Upper lobe of left lung (tissue), 6 donors: ENCODE measurements around the gene PSMD1. TPM values are rescaled to one million over a fixed set of nuclear protein-coding genes. Genes with fewer than 3 reads are reported as not detected.

Source experiments
- ATAC-seq, 2 donors: fragments of 200-7000 bp; cut with Tn5 transposase; one replicate each; pipeline ENCODE4 v1.9.1; 2022; ENCODE audit warnings: mild to moderate bottlenecking in 2 of 2, moderate library complexity in 2 of 2; ENCODE audit not compliant: low FRiP score in 2 of 2
- DNase-seq, 2 donors: peaks; one replicate each; pipeline ENCODE4 v3.0.0-alpha.2; 2019 to 2020
- H3K27ac ChIP-seq, 4 donors: fragments of 200-600 bp; sonication (generic); one replicate each; pipeline ENCODE4 v1.5.1; 2016 to 2019
- H3K27me3 ChIP-seq, 4 donors: fragments of 200-600 bp; sonication (generic); one replicate each; pipeline ENCODE4 v1.5.1; 2017 to 2019
- H3K36me3 ChIP-seq, 4 donors: fragments of 200-600 bp; sonication (generic); one replicate each; pipeline ENCODE4 v1.5.1; 2016 to 2019
- H3K4me1 ChIP-seq, 4 donors: fragments of 200-600 bp; sonication (generic); one replicate each; pipeline ENCODE4 v1.5.1; 2018 to 2019
- H3K4me3 ChIP-seq, 4 donors: fragments of 200-600 bp; sonication (generic); one replicate each; pipeline ENCODE4 v1.5.1; 2017 to 2019; ENCODE audit warnings: mild to moderate bottlenecking in 2 of 4, moderate library complexity in 1 of 4
- H3K9me3 ChIP-seq, 4 donors: fragments of 200-600 bp; sonication (generic); one replicate each; pipeline ENCODE4 v1.5.1; 2018 to 2019
- EP300 ChIP-seq, 4 donors: sonication (generic); formaldehyde crosslinking; IDR thresholded peaks; one replicate each; pipeline ENCODE4 v1.5.1; 2017; ENCODE audit warnings: antibody characterized with exemption in 4 of 4, control low read depth in 2 of 4
- POLR2A ChIP-seq, 4 donors: fragments of 450-650 bp; IDR thresholded peaks; one replicate each; pipeline ENCODE4 v1.5.1; 2016 to 2017; ENCODE audit warnings: antibody characterized with exemption in 4 of 4, mild to moderate bottlenecking in 2 of 4
- POLR2AphosphoS5 ChIP-seq, 2 donors: sonication (generic); formaldehyde crosslinking; IDR thresholded peaks; one replicate each; pipeline ENCODE4 v1.5.1; 2017; ENCODE audit warnings: antibody characterized with exemption in 2 of 2
- WGBS, 2 donors: methylation state at CpG; one replicate each; pipeline ENCODE4 v1.1.5; 2017 to 2018; 5-methylcytosine and 5-hydroxymethylcytosine counted together
- total RNA-seq, 6 donors: library from RNA; depleted of rRNA in 4 of 6; stranded (reverse); fragments of >200 nt in 4 of 6; gene quantifications; one replicate each; pipeline versions ENCODE4 v1.1.0 to v1.2.1, GENCODE V29; 2016 to 2021
- TF ChIP-seq, protein P1 (sequence below), 6 experiments: fragments of 450-650 bp in 4 of 6; fragments of 200-600 bp in 2 of 6; sonication (generic) in 2 of 6; IDR thresholded peaks; one replicate each; pipeline ENCODE4 v1.5.1; 2016 to 2019; ENCODE audit warnings: antibody characterized with exemption in 6 of 6
- donor health status: DM: no; HTN: no; CAD: no; lungs with moderate emphysema.
- donor health status: DM: no; HTN: yes; CAD: no; lungs with severe emphysema.

Gene PSMD1
- total RNA-seq, 6 donors from 2014 or later: 24.6 to 68.1 (median 57.0) TPM

DNA sequence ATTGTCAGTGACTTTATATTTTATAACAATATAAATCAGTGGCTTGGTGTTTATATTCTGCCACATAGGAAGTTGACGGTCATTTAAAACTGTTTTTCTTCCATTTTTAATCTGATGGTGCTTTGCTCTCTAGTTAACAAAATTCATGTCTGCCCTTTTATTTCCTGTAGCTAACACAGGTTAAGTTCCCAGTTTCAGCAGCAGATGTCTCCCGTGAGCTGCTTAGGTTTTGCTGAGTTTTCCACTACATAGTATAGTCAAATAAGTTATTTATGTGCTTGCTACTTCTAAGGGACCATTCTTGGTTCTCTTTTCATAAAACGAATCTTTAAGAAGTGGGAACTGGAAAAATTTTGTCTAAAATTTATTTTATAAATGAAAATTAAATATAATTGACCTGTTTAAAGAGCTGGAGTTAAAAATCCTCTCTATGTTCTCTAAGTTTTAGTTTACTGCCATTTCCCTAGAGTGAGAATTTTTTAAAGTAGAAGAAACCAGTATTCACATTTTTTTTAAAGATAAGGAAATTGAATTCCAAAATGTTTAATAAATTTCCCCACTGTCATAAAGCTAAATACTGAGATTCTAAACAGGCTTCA lies 47.5 kb downstream of the PSMD1 start:
- H3K27ac ChIP-seq: no peak overlapping the region

DNA sequence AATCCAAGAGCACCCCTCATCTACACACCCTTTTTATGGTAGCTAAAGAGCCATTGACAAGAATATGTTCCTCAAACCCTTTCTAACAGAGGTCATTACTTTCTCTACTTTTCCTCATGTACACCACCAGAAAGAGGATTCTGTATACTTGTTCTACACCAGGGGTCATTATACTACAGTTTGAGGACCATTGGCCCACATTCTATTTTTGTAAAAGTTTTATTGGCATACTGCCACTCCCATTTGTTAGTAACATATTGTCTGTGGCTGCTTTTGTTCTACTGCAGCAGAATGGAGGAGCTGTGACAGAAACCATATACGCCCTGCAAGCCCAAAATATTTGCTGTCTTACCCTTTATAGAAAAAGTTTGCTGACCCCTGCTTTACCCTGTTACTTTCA lies 53.9 kb downstream of the PSMD1 start:
- no peak overlapping the region for H3K27ac ChIP-seq
- H3K36me3 ChIP-seq: peaks cover 0 to 27% (median 7%) of the 10 kb centered on the region in 4 donors
- ATAC-seq (no peak), DNase-seq (no peak)
- peaks cover 0 to 13% (median 0%) of the 10 kb centered on the region in 4 donors for H3K4me1 ChIP-seq
- no peaks in the 10 kb centered on the region for H3K27me3 ChIP-seq
- H3K4me3 ChIP-seq: no peak overlapping the region
- WGBS, 2 donors: 63 to 68% methylated on average over 1 of the region's 1 CpG
- no peaks in the 10 kb centered on the region for H3K9me3 ChIP-seq
- TF ChIP-seq POLR2A (IDR thresholded peaks at IDR 0.05): no peak
- TF ChIP-seq, protein P1, sequence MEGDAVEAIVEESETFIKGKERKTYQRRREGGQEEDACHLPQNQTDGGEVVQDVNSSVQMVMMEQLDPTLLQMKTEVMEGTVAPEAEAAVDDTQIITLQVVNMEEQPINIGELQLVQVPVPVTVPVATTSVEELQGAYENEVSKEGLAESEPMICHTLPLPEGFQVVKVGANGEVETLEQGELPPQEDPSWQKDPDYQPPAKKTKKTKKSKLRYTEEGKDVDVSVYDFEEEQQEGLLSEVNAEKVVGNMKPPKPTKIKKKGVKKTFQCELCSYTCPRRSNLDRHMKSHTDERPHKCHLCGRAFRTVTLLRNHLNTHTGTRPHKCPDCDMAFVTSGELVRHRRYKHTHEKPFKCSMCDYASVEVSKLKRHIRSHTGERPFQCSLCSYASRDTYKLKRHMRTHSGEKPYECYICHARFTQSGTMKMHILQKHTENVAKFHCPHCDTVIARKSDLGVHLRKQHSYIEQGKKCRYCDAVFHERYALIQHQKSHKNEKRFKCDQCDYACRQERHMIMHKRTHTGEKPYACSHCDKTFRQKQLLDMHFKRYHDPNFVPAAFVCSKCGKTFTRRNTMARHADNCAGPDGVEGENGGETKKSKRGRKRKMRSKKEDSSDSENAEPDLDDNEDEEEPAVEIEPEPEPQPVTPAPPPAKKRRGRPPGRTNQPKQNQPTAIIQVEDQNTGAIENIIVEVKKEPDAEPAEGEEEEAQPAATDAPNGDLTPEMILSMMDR (IDR thresholded peaks at IDR 0.05): peak in 2 of 6 experiments; percentile 23 to 28
- no peak for TF ChIP-seq EP300 (IDR thresholded peaks at IDR 0.05)

More for the DNA sequence above, 47.5 kb downstream of the PSMD1 start:
- DNase-seq (peak in 1 of 2 donors; percentile 25), ATAC-seq (peak in 1 of 2 donors; percentile 89)
- no peaks in the 10 kb centered on the region for H3K27me3 ChIP-seq
- TF ChIP-seq POLR2AphosphoS5 (IDR thresholded peaks at IDR 0.05) (no peak), POLR2A (IDR thresholded peaks at IDR 0.05) (no peak), EP300 (IDR thresholded peaks at IDR 0.05) (no peak)
- TF ChIP-seq, protein P1 (IDR thresholded peaks at IDR 0.05): peak in 5 of 6 experiments; percentile 69 to 77 (median 74)
- H3K36me3 ChIP-seq: peaks cover 0 to 45% (median 12%) of the 10 kb centered on the region in 4 donors
- H3K9me3 ChIP-seq: peaks cover 8 to 16% (median 11%) of the 10 kb centered on the region in 4 donors
- 9 to 17% methylated on average over 3 of the region's 3 CpGs for WGBS, 2 donors
- H3K4me1 ChIP-seq: no peaks in the 10 kb centered on the region
- H3K4me3 ChIP-seq: no peak overlapping the region

DNA sequence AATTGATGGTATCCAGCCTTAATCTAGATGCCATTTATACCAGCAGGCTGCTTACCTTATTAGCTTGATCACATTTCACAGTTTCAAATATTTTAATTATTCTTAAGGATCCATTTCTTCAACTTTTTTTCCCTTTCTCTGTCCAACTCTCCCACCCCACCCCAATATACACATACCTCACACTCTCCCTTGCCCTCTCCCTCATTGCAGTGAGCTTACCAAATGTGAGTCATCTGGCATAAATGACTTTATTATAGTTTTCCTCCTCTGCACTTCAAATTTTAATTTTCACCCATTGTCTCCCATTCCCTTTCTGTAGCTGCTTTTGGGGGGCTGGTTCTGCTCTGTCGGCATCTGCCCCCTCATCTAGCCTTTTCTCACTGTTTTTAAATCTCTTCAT lies 55.3 kb downstream of the PSMD1 start:
- Histone ChIP-seq H3K4me1 (peaks cover 0 to 13% (median 0%) of the 10 kb centered on the region in 4 donors), H3K36me3 (peaks cover 0 to 27% (median 7%) of the 10 kb centered on the region in 4 donors), H3K4me3 (no peak overlapping the region), H3K27me3 (no peaks in the 10 kb centered on the region), H3K27ac (no peak overlapping the region), H3K9me3 (no peaks in the 10 kb centered on the region)
- no peak for TF ChIP-seq EP300 (IDR thresholded peaks at IDR 0.05)
- no peak for TF ChIP-seq POLR2AphosphoS5 (IDR thresholded peaks at IDR 0.05)
- TF ChIP-seq, protein P1 (IDR thresholded peaks at IDR 0.05): no peak
- no peak for TF ChIP-seq POLR2A (IDR thresholded peaks at IDR 0.05)
- no peak for DNase-seq
- WGBS, 2 donors: 94 to 98% methylated on average over 1 of the region's 1 CpG
- ATAC-seq: no peak

DNA sequence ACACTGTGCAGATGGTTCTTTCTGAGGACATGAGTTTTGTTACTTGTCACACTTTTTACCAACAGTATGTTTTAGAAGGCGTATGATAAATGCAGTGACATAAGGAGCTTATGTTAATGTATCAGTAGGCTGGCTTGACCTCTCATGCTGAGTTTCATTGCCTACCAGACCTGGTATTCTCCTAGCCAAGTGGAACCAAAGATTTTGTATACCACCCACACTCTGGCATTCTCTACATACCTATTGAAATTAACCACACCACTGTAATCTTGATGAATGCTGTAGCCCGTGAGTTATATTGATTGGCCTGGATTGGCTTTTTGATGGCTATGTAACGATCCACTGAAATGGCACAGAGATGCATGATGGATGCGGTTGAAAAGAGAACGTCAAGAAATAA lies 56.8 kb downstream of the PSMD1 start:
- H3K27ac ChIP-seq: no peak overlapping the region
- TF ChIP-seq, protein P1 (IDR thresholded peaks at IDR 0.05): no peak
- TF ChIP-seq POLR2AphosphoS5 (IDR thresholded peaks at IDR 0.05): no peak
- no peak for TF ChIP-seq POLR2A (IDR thresholded peaks at IDR 0.05)
- no peak for TF ChIP-seq EP300 (IDR thresholded peaks at IDR 0.05)
- no peaks in the 10 kb centered on the region for H3K9me3 ChIP-seq
- H3K27me3 ChIP-seq: no peaks in the 10 kb centered on the region
- ATAC-seq (no peak), DNase-seq (no peak)
- H3K4me1 ChIP-seq: peaks cover 0 to 13% (median 0%) of the 10 kb centered on the region in 4 donors
- H3K36me3 ChIP-seq: peaks cover 0 to 20% (median 7%) of the 10 kb centered on the region in 4 donors
- WGBS, 2 donors: 96% methylated on average over 5 of the region's 5 CpGs
- no peak overlapping the region for H3K4me3 ChIP-seq

DNA sequence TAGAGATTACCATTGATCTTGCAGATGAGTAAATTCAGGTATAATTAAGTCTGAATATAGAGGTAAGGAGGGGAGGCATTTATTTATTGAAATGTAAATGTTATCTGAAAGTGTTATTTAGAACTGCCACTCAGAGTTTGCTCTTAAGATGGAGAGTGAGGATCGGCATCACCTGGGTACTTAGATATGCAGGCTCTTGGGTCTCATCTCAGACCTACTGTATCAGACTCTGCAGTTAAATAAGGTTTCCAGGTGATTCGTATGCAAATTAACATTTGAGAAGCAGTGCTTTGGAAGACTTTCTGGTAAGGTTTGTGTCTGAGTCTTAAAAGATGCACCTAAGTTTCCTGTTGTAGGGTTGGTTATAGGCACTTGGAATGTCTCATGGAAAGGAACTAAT lies 59.0 kb downstream of the PSMD1 start:
- TF ChIP-seq, protein P1 (IDR thresholded peaks at IDR 0.05): no peak
- TF ChIP-seq POLR2A (IDR thresholded peaks at IDR 0.05): no peak
- WGBS, 2 donors: 90 to 93% methylated on average over 2 of the region's 2 CpGs
- Histone ChIP-seq H3K27me3 (no peaks in the 10 kb centered on the region), H3K9me3 (no peaks in the 10 kb centered on the region), H3K4me1 (peaks cover 0 to 13% (median 0%) of the 10 kb centered on the region in 4 donors), H3K4me3 (no peak overlapping the region), H3K27ac (no peak overlapping the region), H3K36me3 (no peaks in the 10 kb centered on the region)
- DNase-seq: no peak
- ATAC-seq: no peak
